Cortex of kidney (tissue), 1 donor: ENCODE data around the gene PPP2R3A.
"Not testable (repeated sequence)": the region's sequence is repeated elsewhere in the genome, so short reads cannot be mapped to it uniquely, and the experiment has no call there.

Source experiments
- DNase-seq: peaks from one replicate; lab custom pipeline; 2025; lab: John Stamatoyannopoulos, UW

The PPP2R3A gene

GRCh38 chr3:136036306-136036705 lies 70.8 kb downstream of the PPP2R3A start:
- DNase-seq = no peak

- no peak for DNase-seq
Observed at GRCh38 chr3:136038668-136039067, 73.1 kb downstream of the PPP2R3A start.

- DNase-seq = no peak
Observed at GRCh38 chr3:136042608-136043221, 77.2 kb downstream of the PPP2R3A start.

- DNase-seq = no peak
Observed at GRCh38 chr3:136044980-136045745, 79.6 kb downstream of the PPP2R3A start.

- no peak for DNase-seq
Observed at GRCh38 chr3:136048068-136048467, 82.5 kb downstream of the PPP2R3A start.

- no peak for DNase-seq
Observed at GRCh38 chr3:136050250-136050649, 84.7 kb downstream of the PPP2R3A start.

- DNase-seq = no peak
Observed at GRCh38 chr3:136055491-136055890, 90.0 kb downstream of the PPP2R3A start.

- no peak for DNase-seq
Observed at GRCh38 chr3:136067211-136067610, 101.7 kb downstream of the PPP2R3A start.

- no peak for DNase-seq
Observed at GRCh38 chr3:136068708-136069107, 103.2 kb downstream of the PPP2R3A start.

- DNase-seq = no peak
Observed at GRCh38 chr3:136069933-136070332, 104.4 kb downstream of the PPP2R3A start.

- no peak for DNase-seq
Observed at GRCh38 chr3:136070334-136070733, 104.8 kb downstream of the PPP2R3A start.

GRCh38 chr3:136070953-136071949 lies 105.7 kb downstream of the PPP2R3A start:
- no peak for DNase-seq

- no peak for DNase-seq
Observed at GRCh38 chr3:136074546-136075170, 109.1 kb downstream of the PPP2R3A start.

GRCh38 chr3:136075218-136075808 lies 109.8 kb downstream of the PPP2R3A start:
- no peak for DNase-seq

GRCh38 chr3:136075811-136076210 lies 110.3 kb downstream of the PPP2R3A start:
- no peak for DNase-seq

- DNase-seq = no peak
Observed at GRCh38 chr3:136078421-136079364, 113.2 kb downstream of the PPP2R3A start.

- DNase-seq = not testable (repeated sequence)
Observed at GRCh38 chr3:136083641-136084382, 118.3 kb downstream of the PPP2R3A start.

GRCh38 chr3:136085067-136085466 lies 119.5 kb downstream of the PPP2R3A start:
- DNase-seq = not testable (repeated sequence)

- no peak for DNase-seq
Observed at GRCh38 chr3:136093771-136094170, 128.2 kb downstream of the PPP2R3A start.

GRCh38 chr3:136105044-136105443 lies 139.5 kb downstream of the PPP2R3A start:
- no peak for DNase-seq
